Measurements from ENCODE around the gene TUBB4B.

DNA sequence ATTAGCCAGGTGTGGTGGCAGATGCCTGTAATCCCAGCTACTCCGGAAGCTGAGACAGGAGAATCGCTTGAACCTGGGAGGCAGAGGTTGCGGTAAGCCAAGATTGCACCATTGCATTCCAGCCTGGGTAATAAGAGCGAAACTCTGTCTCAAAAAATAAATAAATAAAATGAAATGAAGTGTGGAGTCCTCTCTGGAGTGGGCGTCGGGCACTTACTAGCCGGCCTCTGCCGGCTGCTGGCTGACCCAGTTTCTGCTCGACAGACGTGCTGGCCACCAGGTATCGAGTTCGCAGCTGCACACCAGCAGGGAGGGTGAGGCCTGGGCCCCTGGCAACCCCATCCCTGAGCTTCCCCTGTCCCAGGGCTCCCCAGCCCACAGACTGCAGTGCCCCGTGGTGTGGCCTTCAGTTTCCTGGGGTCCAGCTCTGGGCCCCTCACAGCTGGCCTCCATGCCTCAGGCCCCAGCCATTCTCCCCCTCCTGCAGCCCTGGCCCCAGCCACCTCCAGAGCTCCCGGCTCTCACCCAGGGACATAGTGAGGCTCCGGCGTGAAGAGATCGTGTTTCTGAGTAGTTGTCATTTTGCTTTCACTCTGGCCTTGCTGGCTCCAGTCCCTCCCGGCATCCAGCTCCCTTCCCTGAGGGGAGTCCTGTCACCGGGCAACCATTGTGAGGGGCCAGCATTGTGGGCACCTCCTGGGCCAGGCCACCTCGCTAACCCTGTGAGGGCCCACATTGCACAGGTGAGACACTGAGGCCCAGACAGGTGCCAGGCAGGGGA lies 6.2 kb downstream of the TUBB4B start:
- TF ChIP-seq, protein P1, sequence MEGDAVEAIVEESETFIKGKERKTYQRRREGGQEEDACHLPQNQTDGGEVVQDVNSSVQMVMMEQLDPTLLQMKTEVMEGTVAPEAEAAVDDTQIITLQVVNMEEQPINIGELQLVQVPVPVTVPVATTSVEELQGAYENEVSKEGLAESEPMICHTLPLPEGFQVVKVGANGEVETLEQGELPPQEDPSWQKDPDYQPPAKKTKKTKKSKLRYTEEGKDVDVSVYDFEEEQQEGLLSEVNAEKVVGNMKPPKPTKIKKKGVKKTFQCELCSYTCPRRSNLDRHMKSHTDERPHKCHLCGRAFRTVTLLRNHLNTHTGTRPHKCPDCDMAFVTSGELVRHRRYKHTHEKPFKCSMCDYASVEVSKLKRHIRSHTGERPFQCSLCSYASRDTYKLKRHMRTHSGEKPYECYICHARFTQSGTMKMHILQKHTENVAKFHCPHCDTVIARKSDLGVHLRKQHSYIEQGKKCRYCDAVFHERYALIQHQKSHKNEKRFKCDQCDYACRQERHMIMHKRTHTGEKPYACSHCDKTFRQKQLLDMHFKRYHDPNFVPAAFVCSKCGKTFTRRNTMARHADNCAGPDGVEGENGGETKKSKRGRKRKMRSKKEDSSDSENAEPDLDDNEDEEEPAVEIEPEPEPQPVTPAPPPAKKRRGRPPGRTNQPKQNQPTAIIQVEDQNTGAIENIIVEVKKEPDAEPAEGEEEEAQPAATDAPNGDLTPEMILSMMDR (IDR thresholded peaks at IDR 0.05; ENCODE audit: insufficient read depth, low read length, poor library complexity, severe bottlenecking), result no peak
- no peak for TF ChIP-seq EZH2phosphoT487 (conservative IDR thresholded peaks at IDR 0.05; ENCODE audit: low read length)
